ENCODE measurements around the gene ALPL.

The ALPL gene

DNA sequence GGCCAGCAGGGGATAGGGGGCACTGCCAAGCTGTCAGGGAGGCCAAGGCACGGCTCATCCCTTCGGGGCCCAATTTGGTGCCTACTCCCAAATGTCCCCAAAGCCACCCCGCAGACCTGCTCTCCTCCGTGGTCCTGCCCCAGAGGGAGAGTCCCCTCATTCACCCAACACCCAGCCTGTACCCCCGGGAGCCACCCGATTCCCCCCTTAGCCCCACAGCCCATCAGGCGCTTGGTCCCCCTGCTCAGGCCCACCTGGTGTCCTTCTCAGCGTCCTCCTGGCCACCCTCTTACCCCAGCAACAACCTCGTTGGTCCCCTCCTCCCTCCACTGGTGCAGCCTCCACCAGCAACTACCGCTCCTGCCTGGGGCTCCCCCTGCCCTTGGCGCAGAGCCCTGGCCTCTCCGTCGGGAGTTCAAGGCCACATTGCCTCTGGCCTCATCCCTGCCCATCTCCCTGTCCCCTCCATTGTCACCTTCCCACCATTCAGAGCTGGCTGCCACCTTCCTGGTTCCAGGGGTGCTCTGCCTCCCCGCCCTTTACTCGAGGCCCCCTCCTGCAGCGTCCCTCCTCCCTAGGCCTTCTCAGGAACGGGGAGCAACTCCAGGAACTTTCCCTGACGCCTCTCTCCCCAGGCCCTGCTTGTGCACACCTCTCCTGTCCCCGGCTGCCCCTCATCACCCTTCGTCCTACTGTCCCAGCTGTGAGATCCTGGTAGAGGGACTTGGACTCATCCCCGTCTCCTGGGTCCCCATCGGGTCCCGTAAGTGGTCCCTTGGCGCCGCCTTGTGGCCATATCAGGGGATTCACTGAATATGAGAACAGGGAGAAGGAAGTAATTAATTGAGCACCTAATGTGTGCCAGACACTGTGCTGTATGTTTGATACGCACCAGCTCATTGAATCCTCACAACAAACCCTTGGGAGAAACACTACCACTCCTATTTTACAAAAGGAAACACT, 86.0 kb downstream of the ALPL start:
- Mint-ChIP-seq H3K4me3 (no peak overlapping the region), H3K27me3 (peaks cover 33 to 41% of the 10 kb centered on the region in 2 donors), H3K4me1 (peaks cover 2 to 6% of the 10 kb centered on the region in 2 donors), H3K9me3 (no peaks in the 10 kb centered on the region), H3K27ac (no peak overlapping the region), H3K36me3 (no peaks in the 10 kb centered on the region)
- DNase-seq (peak; percentile 26), ATAC-seq (replicated peaks) (peak; percentile 46 to 72)

DNA sequence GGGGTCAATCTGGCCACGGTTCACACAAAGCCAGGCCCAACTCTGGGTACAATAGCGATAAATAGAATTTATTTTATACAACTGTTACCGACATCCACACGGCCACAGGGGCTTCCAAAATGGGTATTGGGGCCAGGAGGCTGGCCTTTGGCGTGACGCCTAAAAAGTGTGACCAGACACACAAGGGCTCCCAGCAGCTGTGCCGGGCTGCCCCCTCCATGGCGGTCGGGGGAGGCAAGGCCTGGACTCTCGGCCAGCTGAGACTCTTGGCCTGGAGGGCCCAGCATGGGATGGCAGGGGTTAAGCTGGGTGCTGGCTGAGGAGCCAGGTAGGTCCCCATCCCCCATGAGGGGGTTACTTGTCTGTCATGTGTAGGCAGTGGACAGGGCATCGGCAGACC, 87.0 kb downstream of the ALPL start:
- H3K27ac Mint-ChIP-seq, result no peak overlapping the region
- H3K36me3 Mint-ChIP-seq, result no peaks in the 10 kb centered on the region
- DNase-seq (no peak), ATAC-seq (replicated peaks) (no peak)
- no peak overlapping the region for H3K4me3 Mint-ChIP-seq
- no peaks in the 10 kb centered on the region for H3K4me1 Mint-ChIP-seq
- no peaks in the 10 kb centered on the region for H3K9me3 Mint-ChIP-seq
- peaks cover 35 to 38% of the 10 kb centered on the region in 2 donors for H3K27me3 Mint-ChIP-seq

DNA sequence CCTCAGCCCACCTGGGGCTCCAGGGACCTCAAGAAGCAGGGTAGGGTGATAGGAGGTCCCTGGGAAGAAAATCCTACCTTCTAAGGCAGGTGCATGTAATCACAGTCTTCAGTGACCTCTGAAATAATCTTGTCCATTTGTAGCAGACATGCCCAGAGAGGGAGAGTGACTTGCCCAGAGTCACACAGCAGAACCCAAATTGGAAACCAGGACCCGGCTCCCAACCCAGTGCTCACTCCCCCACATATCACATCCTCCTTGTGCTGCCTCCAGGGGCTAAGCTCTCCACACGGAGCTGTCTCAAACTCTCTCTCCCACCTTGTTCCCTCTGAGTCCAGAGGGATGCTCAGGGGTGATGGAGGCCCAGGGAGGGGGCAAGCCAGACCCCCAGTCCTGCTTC, 87.4 kb downstream of the ALPL start:
- H3K4me3 Mint-ChIP-seq, result no peak overlapping the region
- no peaks in the 10 kb centered on the region for H3K9me3 Mint-ChIP-seq
- H3K27me3 Mint-ChIP-seq, result peaks cover 35 to 40% of the 10 kb centered on the region in 2 donors
- DNase-seq (no peak), ATAC-seq (replicated peaks) (no peak)
- no peaks in the 10 kb centered on the region for H3K4me1 Mint-ChIP-seq
- H3K27ac Mint-ChIP-seq, result no peak overlapping the region
- no peaks in the 10 kb centered on the region for H3K36me3 Mint-ChIP-seq

DNA sequence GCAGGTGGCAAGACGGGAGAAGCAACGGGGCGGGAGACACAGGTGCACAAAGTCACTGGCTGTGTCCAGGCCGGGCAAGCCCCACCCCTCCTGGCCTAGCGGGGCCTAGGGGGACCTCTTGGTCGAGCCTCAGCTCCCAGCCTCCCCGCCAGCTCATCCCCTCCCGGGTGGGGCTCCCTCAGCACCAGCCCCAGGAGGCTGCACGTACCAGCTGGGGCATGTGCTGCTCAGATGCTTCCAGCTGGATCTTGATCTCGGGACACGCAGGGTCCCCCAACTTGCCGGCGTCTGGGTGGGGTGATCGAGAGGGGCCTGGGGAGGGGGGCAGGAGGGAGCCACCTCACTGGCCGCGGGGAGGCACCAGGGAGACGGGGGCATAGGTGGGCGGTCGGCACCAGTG, 88.5 kb downstream of the ALPL start:
- H3K27ac Mint-ChIP-seq, result no peak overlapping the region
- ATAC-seq (replicated peaks) (no peak), DNase-seq (no peak)
- no peaks in the 10 kb centered on the region for H3K4me1 Mint-ChIP-seq
- H3K36me3 Mint-ChIP-seq, result no peaks in the 10 kb centered on the region
- peaks cover 33 to 37% of the 10 kb centered on the region in 2 donors for H3K27me3 Mint-ChIP-seq
- no peak overlapping the region for H3K4me3 Mint-ChIP-seq
- H3K9me3 Mint-ChIP-seq, result no peaks in the 10 kb centered on the region

- H3K4me3 Mint-ChIP-seq, result no peak overlapping the region
- H3K4me1 Mint-ChIP-seq, result no peaks in the 10 kb centered on the region
- H3K9me3 Mint-ChIP-seq, result no peaks in the 10 kb centered on the region
- no peak overlapping the region for H3K27ac Mint-ChIP-seq
- H3K27me3 Mint-ChIP-seq, result peaks cover 33 to 38% of the 10 kb centered on the region in 2 donors
- no peaks in the 10 kb centered on the region for H3K36me3 Mint-ChIP-seq
- no peak for ATAC-seq (replicated peaks)
- DNase-seq, result no peak
Observed at GRCh38 chr1:21598417-21598816, 89.2 kb downstream of the ALPL start.

- no peak overlapping the region for H3K27ac Mint-ChIP-seq
- ATAC-seq (replicated peaks) (no peak), DNase-seq (no peak)
- no peak overlapping the region for H3K4me3 Mint-ChIP-seq
- no peaks in the 10 kb centered on the region for H3K36me3 Mint-ChIP-seq
- H3K4me1 Mint-ChIP-seq, result peaks cover under 1 to 2% of the 10 kb centered on the region in 2 donors
- peaks cover 34 to 41% of the 10 kb centered on the region in 2 donors for H3K27me3 Mint-ChIP-seq
- no peaks in the 10 kb centered on the region for H3K9me3 Mint-ChIP-seq
Observed at GRCh38 chr1:21598904-21599303, 89.7 kb downstream of the ALPL start.

DNA sequence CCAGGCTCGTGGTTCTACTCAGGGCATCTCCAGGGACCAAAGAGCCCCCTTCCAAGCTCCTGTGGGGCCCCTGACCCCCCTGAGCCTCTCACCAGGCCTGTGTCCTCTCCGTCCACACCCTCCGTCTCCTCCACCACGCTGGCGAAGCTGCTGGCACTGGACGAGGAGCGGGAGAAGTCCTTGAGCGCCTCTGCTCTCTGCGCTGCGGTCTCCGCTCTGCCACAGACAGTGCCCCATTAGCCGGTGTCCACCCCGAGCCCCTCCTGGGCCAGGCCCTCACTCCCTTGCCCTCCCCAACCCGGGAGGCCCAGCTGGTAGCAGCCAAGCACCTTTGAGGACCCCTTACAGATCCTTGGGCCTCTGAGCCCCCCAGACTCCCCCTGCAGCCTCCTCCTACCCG, 90.2 kb downstream of the ALPL start:
- Mint-ChIP-seq H3K4me1 (peaks cover 6% of the 10 kb centered on the region in 2 donors), H3K27me3 (peaks cover 36 to 46% of the 10 kb centered on the region in 2 donors), H3K9me3 (no peaks in the 10 kb centered on the region), H3K4me3 (no peak overlapping the region), H3K36me3 (no peaks in the 10 kb centered on the region), H3K27ac (no peak overlapping the region)
- no peak for DNase-seq
- no peak for ATAC-seq (replicated peaks)

DNA sequence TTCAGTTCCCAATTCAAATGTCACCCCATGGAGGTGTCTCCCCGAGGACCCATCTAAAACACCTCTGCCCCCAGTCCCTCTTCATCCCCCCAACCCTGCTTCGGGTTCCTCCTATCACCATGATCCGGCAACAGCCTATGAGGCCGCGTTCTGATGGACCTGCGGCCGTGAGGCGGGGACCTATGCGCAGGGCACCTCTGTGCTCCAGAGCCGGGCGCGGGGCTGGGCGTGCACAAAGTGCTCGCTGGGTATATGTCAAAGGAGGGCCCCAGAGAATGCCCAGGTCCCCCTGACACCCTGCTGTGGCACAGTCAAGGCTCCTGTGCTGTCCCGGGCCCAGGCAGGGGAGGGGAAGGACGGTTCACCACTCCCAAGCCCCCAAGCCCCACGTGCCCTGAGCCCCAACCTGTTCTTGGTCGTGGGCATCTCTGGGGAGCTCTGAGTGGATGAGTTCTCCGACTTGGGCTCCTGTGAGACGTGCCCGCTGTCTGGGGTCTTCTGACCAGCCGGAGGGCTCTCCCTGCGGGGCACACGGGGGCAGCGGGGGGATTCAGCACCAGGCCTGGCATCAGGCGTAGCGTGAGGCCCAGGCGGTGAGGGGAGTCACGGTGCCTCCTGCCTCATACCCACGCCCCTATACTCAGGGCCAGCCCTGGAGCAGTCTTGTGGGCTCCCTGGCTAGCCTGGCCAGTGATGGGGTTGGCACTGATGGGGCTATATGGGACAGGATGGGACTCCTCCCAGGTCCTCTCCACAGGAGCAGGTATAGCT, 92.2 kb downstream of the ALPL start:
- Mint-ChIP-seq H3K4me3 (no peak overlapping the region), H3K4me1 (peaks cover 8 to 10% of the 10 kb centered on the region in 2 donors), H3K27me3 (peaks cover 33 to 48% of the 10 kb centered on the region in 2 donors), H3K27ac (no peak overlapping the region), H3K36me3 (no peaks in the 10 kb centered on the region), H3K9me3 (no peaks in the 10 kb centered on the region)
- ATAC-seq (replicated peaks), result no peak
- no peak for DNase-seq

- peaks cover 49 to 53% of the 10 kb centered on the region in 2 donors for H3K27me3 Mint-ChIP-seq
- DNase-seq (no peak), ATAC-seq (replicated peaks) (no peak)
- H3K4me1 Mint-ChIP-seq, result peaks cover 20 to 25% of the 10 kb centered on the region in 2 donors
- no peaks in the 10 kb centered on the region for H3K36me3 Mint-ChIP-seq
- no peak overlapping the region for H3K4me3 Mint-ChIP-seq
- peaks cover 0 to 5% of the 10 kb centered on the region in 2 donors for H3K9me3 Mint-ChIP-seq
- no peak overlapping the region for H3K27ac Mint-ChIP-seq
Observed at GRCh38 chr1:21603177-21604138, 94.2 kb downstream of the ALPL start.

DNA sequence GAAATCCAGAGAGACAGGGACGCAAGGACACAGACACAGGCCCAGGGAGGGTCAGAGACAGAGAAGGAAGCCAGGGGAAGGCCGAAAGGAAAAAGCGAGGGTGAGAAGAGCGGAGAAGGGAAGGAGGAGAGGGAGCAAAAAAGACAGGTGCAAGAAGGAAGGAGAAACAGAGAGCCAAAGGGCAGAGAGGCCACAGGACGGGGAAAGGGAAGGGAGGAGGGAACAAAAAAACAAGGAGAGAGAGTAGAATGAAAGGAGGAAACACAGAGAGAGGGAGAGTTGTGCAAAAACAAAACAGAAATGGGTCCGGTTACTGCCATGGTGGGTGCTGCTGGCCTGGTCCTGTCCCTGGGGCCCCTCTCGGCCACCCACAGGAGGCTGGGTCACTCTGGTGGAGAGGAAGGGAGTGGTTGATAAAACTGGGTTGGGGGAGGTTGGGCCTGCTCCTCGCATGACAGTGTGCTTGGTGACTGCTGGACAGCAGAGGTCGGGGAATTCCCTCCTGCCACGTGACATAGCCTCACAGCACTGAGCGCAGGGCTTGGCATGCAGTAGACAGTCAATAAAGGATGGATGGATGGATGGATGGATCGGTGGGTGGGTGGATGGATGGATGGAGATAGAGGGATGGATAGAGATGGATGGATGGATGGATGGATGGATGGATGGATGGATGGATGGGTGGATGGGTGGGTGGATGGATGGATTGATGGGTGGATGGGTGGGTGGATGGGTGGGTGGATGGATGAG, 95.2 kb downstream of the ALPL start:
- Mint-ChIP-seq H3K27me3 (peaks cover 50 to 51% of the 10 kb centered on the region in 2 donors), H3K4me1 (peaks cover 20 to 25% of the 10 kb centered on the region in 2 donors), H3K27ac (no peak overlapping the region), H3K36me3 (no peaks in the 10 kb centered on the region), H3K4me3 (no peak overlapping the region), H3K9me3 (peaks cover 0 to 5% of the 10 kb centered on the region in 2 donors)
- no peak for ATAC-seq (replicated peaks)
- no peak for DNase-seq

GRCh38 chr1:21605012-21605715, 95.9 kb downstream of the ALPL start:
- DNase-seq (no peak), ATAC-seq (replicated peaks) (no peak)
- Mint-ChIP-seq H3K27me3 (peaks cover 43 to 56% of the 10 kb centered on the region in 2 donors), H3K36me3 (no peaks in the 10 kb centered on the region), H3K4me1 (peaks cover 20 to 25% of the 10 kb centered on the region in 2 donors), H3K27ac (no peak overlapping the region), H3K4me3 (no peak overlapping the region), H3K9me3 (peaks cover 0 to 5% of the 10 kb centered on the region in 2 donors)

DNA sequence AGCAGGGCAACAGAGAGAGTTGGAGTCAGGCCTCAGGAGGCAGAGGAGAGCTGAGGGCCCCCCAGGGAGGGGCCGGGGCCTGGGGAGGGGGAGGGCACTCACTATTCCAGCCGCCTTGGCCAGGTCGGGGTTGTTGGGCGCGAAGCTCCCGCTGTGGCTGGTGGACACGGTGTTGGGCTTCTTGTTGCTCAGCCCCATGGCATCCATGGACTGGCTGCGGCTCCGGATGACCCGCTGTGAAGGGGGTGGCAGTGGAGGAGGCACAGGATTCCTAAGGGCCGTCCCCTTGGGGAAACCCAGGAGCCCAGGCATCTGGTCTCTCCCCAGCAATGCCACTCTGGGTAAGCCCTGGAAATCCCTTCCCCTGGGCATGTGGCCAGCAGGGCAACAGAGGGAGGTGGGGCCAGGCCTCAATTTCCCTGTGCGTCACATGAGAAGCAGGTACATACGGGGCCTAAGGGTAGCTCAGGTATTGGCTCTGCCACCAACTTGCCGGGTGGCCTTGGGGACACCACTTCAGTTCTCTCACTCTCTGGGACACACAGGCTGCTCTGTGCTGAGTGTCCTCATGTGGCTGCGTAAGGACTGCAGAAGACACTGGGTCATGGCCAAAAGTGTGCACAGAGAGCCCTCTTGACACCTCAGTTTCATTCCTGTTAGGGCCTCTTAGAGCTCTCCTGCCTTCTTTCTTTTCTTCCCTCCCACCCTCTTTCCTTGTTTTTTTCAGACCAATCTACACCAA, 96.9 kb downstream of the ALPL start:
- Mint-ChIP-seq H3K4me1 (peaks cover 20 to 25% of the 10 kb centered on the region in 2 donors), H3K4me3 (no peak overlapping the region), H3K27ac (no peak overlapping the region)

More for the DNA sequence above, 96.9 kb downstream of the ALPL start:
- DNase-seq (no peak), ATAC-seq (replicated peaks) (no peak)
- peaks cover 0 to 5% of the 10 kb centered on the region in 2 donors for H3K9me3 Mint-ChIP-seq
- H3K27me3 Mint-ChIP-seq, result peaks cover 38 to 56% of the 10 kb centered on the region in 2 donors
- no peaks in the 10 kb centered on the region for H3K36me3 Mint-ChIP-seq
